Measurements from ENCODE around the gene ABTB2. TPM values are rescaled to one million over a fixed set of nuclear protein-coding genes. Genes with fewer than 3 reads are reported as not detected.
A peak's percentile ranks its signal among the peaks of the same experiment; 100 is the strongest.

Gene ABTB2
- total RNA-seq, 1 donor from 2014 or later, result 3.1 TPM

- H3K27ac Mint-ChIP-seq, result no peak overlapping the region
- no peaks in the 10 kb centered on the region for H3K36me3 Mint-ChIP-seq
- DNase-seq (ENCODE audit: low spot score in 2 of 2, unreplicated experiment in 2 of 2), result no peak
- peaks cover 2% of the 10 kb centered on the region for H3K27me3 Mint-ChIP-seq (ENCODE audit: low read depth)
- no peak overlapping the region for H3K4me3 Mint-ChIP-seq
- no peaks in the 10 kb centered on the region for H3K9me3 Mint-ChIP-seq
- TF ChIP-seq CTCF (IDR thresholded peaks at IDR 0.05; ENCODE audit: unreplicated experiment), result no peak
- peaks cover 34% of the 10 kb centered on the region for H3K4me1 Mint-ChIP-seq
Measured at GRCh38 chr11:34343686-34344085, 14.1 kb downstream of the ABTB2 start.

GRCh38 chr11:34343153-34343552 lies 14.7 kb downstream of the ABTB2 start:
- H3K9me3 Mint-ChIP-seq, result no peaks in the 10 kb centered on the region
- H3K4me1 Mint-ChIP-seq, result peaks cover 32% of the 10 kb centered on the region
- no peak for TF ChIP-seq CTCF (IDR thresholded peaks at IDR 0.05; ENCODE audit: unreplicated experiment)
- H3K27ac Mint-ChIP-seq, result no peak overlapping the region
- H3K36me3 Mint-ChIP-seq, result no peaks in the 10 kb centered on the region
- no peak for DNase-seq (ENCODE audit: low spot score in 2 of 2, unreplicated experiment in 2 of 2)
- no peaks in the 10 kb centered on the region for H3K27me3 Mint-ChIP-seq (ENCODE audit: low read depth)
- no peak overlapping the region for H3K4me3 Mint-ChIP-seq

- no peaks in the 10 kb centered on the region for H3K27me3 Mint-ChIP-seq (ENCODE audit: low read depth)
- H3K4me3 Mint-ChIP-seq, result no peak overlapping the region
- no peak for TF ChIP-seq CTCF (IDR thresholded peaks at IDR 0.05; ENCODE audit: unreplicated experiment)
- H3K36me3 Mint-ChIP-seq, result no peaks in the 10 kb centered on the region
- no peaks in the 10 kb centered on the region for H3K9me3 Mint-ChIP-seq
- no peak for DNase-seq (ENCODE audit: low spot score in 2 of 2, unreplicated experiment in 2 of 2)
- H3K27ac Mint-ChIP-seq, result peak overlapping the region; percentile 60
- peaks cover 32% of the 10 kb centered on the region for H3K4me1 Mint-ChIP-seq
Measured at GRCh38 chr11:34341931-34342533, 15.8 kb downstream of the ABTB2 start.

- Mint-ChIP-seq H3K4me3 (no peak overlapping the region), H3K27me3 (ENCODE audit: low read depth) (no peaks in the 10 kb centered on the region), H3K9me3 (no peaks in the 10 kb centered on the region), H3K36me3 (no peaks in the 10 kb centered on the region), H3K4me1 (peaks cover 27% of the 10 kb centered on the region), H3K27ac (peak overlapping the region; percentile 31)
- TF ChIP-seq CTCF (IDR thresholded peaks at IDR 0.05; ENCODE audit: unreplicated experiment), result no peak
- DNase-seq (ENCODE audit: low spot score in 2 of 2, unreplicated experiment in 2 of 2), result no peak
Measured at GRCh38 chr11:34341096-34341495, 16.7 kb downstream of the ABTB2 start.

DNA sequence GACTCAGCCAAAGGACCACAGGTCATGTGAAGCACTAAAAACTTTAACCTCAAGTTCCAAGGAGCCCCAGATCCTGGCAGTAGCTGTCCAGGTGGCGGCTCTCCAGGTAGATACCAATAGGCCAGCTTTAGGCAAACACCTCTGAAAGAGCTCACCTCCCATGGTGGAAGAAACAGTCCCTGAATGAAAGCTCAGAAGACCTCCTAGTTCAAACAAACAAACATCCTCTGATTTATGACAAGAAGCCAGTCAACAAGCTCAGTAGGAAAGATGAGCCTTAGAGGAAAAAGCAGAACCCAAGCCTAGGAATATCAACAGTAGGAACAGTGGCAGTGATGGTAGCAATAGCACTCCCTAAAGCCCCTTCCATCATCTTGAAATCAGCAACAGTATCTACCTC lies 17.2 kb downstream of the ABTB2 start:
- TF ChIP-seq CTCF (IDR thresholded peaks at IDR 0.05; ENCODE audit: unreplicated experiment), result no peak
- Mint-ChIP-seq H3K27me3 (ENCODE audit: low read depth) (no peaks in the 10 kb centered on the region), H3K9me3 (no peaks in the 10 kb centered on the region), H3K4me1 (peaks cover 23% of the 10 kb centered on the region), H3K4me3 (no peak overlapping the region), H3K27ac (no peak overlapping the region), H3K36me3 (no peaks in the 10 kb centered on the region)
- no peak for DNase-seq (ENCODE audit: low spot score in 2 of 2, unreplicated experiment in 2 of 2)
